HG03108 (cell line): Measurements from ENCODE around the gene PET100.

Experiments used
- ATAC-seq: cut with Tn5 transposase; IDR thresholded peaks from one replicate; pipeline ENCODE4 v1.9.1; 2021; ENCODE audit warnings: moderate library complexity; ENCODE audit not compliant: unreplicated experiment

PET100 gene, protein sequence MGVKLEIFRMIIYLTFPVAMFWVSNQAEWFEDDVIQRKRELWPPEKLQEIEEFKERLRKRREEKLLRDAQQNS

DNA sequence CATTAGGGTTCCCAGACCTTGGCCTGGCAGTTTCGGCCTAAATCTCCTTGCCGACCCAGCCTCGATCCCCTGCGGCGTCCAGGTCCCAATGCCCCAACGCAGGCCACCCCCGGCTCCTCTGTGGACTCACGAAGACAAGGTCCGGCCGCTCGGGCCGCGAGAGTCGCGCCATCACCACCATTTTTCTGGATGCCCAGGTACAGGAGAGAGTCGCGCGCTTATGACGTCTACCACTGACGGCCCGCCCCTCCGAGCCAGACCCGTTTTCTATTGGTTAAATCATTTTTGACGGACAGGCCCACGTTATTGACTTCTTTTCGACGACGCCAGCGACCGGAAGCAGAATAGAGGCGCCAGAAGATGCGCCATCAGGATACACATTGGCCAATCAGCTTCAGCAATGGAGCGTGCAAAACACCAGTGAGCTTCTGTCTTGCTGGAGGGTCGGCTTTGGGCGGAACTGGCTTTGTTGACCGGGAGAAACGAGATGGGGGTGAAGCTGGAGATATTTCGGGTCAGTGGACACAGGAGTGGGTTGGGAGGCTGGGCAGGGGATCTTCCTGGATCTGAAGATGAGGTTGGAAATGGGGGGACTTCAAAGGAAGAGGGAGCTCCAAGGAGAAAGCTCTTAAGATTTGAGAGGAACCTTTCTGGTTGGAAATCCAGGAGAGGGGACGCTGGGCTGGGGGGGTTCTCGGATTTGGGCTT is at the start of gene PET100, which contains the start of gene XAB2:
Gene PET100, plus strand, starts transcription at position 447 of the 708 bp plus-strand sequence. Its CDS starts 41 bp downstream, at position 488.
Gene XAB2, minus strand, starts transcription at position 199 of the 708 bp plus-strand sequence. Its CDS starts 18 bp downstream, at position 181.
- ATAC-seq = peak; percentile 81

DNA sequence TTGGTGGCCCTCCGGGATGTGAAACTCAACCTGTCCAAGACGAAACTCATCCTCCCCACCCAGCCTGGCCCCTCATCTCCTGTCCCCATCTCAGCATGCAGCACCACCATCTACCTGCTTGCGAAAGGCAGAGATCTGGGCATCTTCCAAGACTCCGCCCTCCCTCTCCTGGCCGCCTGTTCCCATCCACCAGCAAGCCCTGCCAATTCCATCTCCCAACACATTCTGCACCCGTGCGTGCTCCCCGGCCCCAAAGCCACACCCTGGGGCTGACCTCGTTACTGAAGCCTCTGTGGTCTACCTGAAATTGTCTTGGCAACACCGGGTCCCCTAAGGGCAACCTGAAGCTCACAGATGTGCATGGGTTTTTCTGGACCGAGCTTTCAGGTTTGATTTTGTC is 47.1 kb upstream of the PET100 start:
- ATAC-seq = no peak

DNA sequence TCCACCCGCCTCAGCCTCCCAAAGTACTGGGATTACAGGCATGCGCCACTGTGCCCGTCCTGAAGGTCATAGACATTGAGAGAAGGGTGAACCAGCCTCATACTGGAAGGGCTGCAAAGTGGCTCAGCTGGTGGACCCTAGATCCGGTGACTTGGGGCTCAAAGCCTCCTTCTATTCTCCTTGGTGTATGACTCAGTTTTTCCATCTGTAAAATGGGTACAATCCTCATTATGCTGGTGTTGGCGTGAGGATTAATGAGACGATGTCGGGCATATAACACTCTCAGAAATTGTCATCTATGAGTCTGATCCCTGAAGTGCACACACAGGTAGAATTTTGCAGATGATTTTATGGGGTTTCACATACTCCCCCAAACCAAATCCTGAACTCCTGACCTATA is 39.8 kb upstream of the PET100 start:
- ATAC-seq = no peak

DNA sequence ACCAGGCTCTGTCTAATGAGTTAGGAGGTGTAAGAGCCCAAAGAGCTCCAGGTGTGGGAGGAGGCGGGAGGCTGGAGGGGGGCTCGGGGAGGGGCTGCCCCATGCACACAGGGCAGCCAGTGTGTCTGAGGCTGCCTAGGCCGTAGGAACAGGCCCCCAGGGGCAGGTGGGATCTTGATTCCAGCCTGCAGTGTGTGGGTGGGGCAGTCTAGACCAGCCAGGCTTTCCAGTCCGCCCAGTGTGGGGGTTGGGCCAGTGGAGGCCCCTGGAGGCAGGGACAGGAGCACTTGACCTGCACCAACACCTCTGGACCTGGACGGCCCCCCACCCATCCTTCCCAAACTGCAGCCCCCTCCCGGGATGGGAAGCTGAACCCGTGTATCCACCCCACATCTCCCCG is 39.3 kb upstream of the PET100 start:
- ATAC-seq = no peak

DNA sequence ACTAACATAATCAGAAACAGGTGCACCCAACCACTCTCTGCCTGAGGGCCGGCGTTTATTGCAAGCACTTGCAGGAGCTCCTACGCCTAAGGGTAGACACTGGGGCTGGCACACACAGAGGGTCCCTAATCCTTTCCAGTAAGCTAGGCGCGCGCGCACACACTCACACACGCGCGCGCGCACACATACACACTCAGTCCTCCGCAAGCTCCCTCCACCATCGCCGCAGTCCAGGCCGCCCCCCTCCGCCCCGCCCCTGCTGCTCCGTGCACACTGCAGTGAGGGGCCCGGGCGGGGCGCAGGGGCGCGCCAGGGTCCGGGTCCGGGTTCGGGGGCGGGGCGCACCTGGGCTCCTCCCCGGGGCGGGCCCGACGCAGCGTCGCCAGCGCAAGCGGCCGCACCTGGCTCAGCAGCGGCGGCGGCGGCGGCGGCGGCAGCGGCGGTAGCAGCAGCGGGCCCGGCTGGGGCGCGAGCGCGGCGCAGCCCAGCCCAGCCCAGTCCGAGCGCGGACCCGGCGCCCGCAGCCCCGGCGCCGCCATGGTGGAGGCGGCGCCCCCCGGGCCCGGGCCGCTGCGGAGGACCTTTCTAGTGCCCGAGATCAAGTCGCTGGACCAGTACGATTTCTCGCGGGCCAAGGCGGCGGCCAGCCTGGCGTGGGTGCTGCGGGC is 34.0 kb upstream of the PET100 start, which contains the start of gene CAMSAP3:
Gene CAMSAP3, plus strand, starts transcription at position 398 of the 668 bp plus-strand sequence. Its CDS starts 140 bp downstream, at position 538.
- ATAC-seq = no peak

DNA sequence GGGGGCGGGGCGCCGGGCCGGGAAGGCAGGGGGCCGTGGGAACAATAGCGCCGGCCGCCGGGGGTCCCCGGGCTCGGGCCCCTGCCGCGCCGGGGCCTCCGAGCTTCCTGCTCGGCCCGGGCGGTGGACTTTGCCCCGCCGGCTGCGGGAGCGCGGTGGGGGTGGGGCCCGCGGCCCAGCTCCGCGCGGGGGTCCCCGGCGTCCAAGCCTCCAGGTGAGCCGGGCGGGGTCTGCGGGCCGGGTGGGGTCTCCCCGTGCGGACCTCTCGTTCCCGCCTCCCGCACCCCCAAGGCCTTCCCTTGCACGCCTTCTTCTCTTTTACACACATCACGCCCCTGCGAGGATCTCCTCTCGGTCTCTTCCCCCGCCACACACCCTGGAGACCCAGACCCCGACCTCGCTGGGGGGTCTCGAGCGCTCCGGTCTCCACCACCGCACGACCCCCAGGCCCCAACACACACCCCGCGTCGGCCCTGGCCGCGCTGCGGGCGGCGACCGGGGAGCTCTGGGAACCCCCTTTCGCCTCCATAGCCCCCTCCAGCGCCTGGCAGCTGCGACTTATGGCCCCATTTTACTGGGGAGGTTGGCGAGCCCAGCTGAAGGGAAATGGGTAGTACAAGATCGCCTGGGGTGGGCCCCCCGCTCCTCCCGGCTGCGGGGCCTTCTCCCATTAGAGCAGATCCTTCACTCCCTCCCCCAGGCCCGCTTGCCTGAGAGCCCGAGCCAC is 33.2 kb upstream of the PET100 start:
- ATAC-seq = no peak

DNA sequence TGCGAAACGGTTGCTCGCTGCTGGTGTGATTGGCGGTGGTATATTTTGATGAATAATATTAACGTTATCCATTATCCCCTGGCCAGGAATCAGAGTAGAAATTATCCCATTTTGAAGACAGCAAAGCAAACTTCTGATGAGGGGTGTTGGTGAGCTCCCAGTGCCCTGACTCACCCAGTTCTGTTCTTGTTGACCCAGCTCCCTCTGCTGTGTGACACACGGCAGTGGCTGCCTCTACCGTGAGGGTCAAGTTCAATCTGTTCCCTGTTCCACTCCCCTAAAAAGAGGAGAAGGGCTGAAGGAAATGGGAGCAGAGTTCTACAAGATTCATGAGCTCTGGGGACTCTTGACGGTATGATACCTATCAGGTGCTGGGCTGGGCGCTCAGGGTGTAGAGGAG is 31.9 kb upstream of the PET100 start:
- no peak for ATAC-seq

DNA sequence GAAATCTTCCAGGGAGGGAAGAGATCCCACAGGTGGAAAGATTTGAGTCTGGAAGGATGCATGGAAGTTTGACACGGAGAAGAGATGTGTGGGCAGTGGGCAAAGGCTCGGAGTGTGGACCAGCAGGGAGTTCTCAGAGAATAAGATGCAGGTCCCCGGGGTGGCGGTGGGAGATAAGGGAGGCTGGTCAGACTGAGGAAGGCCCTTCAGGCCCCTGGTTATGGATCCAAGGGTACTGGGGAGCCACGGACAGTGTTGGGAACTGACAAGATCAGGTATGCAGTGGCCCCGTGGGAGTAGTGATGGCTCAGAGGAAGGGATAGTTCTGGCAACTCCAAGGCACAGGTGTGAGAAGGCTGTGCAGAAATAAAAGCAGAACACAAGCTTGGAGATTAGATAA is 31.4 kb upstream of the PET100 start:
- no peak for ATAC-seq

DNA sequence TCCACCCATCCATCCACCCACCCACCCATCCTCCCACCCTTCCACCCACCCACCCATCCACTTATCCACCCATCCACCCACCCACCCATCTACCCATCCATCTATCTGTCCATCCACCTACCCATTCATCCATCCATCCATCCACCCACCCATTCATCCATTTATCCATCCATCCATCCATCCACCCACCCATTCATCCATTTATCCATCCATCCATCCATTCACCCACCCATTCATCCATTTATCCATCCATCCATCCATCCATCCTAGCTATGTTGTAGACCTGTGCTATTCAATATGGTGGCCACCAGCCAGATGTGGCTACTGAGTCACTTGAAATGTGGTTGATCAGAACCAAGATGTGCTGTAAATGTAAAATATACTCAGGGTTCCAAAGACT is 28.9 kb upstream of the PET100 start:
- no peak for ATAC-seq

DNA sequence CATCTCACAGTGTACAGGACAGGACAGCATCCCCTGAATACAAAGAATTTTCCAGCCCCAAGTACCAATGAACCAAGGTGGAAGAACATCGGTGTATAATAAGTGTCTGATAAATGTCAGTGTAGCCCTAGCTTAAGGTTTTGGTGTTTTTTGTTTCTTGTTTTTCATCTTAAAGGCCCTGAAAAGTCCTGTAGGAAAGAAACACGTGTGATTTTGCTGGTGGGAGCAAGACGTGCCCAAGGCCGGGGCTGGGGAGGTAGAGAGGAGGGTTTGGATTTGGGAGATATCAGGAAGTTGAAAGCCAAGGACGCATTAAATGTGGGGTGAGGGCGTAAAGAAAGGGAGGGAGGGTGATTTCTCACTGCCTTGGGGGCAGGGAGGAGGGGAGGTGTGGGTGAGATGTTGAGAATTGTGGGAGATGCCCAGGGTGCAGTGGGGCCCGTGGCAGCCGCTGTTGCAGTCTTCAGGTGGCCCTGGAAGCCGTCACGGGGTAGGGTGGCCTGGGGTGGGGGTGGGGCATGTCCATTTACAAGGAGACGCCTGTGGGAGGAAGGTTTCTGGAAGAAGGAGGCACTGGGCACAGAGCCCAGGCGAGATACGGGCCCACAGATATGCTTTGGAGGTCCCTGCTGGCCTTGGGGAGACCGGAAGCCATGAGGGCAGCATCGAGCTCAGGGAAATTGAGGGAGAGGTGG is 27.2 kb upstream of the PET100 start:
- no peak for ATAC-seq

DNA sequence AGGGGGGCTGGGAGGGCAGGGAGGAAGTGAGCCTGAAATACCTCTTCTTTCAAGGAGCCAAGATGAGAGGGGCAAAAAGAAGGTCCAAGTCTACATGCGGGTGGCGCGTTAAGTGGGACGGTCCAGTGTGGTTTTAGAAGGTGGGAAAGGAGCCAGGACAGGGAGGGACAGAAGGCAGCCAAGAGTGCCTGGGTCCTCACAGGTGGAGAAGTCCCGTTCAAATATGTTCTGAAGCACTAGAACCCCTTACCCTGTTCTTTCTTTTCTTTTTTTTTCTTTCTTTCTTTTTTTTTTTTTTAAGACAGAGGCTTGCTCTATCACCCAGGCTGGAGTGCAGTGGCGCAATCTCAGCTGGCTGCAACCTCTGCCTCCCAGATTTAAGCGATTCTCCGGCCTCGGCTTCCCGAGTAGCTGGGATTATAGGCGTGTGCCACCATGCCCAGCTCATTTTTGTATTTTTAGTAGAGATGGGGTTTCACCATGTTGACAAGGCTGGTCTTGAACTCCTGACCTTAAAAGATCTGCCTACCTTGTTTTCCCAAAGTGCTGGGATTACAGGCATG is 26.6 kb upstream of the PET100 start:
- no peak for ATAC-seq

DNA sequence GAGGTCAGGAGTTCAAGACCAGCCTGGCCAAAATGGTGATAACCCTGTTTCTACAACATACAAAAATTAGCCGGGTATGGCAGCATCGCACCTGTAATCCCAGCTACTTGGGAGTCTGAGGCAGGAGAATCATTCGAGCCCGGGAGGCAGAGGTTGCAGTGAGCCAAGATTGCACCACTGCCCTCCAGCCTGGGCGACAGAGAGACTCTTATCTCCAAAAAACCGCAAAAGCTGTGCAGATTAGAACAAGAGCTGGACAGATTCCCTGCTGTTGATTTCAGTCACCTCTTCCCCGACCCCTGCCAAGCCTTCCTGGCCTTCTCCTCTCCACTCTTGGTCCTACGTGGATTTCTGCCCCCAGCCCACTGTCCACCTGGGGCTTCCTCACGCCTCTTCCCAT is 25.7 kb upstream of the PET100 start:
- no peak for ATAC-seq

DNA sequence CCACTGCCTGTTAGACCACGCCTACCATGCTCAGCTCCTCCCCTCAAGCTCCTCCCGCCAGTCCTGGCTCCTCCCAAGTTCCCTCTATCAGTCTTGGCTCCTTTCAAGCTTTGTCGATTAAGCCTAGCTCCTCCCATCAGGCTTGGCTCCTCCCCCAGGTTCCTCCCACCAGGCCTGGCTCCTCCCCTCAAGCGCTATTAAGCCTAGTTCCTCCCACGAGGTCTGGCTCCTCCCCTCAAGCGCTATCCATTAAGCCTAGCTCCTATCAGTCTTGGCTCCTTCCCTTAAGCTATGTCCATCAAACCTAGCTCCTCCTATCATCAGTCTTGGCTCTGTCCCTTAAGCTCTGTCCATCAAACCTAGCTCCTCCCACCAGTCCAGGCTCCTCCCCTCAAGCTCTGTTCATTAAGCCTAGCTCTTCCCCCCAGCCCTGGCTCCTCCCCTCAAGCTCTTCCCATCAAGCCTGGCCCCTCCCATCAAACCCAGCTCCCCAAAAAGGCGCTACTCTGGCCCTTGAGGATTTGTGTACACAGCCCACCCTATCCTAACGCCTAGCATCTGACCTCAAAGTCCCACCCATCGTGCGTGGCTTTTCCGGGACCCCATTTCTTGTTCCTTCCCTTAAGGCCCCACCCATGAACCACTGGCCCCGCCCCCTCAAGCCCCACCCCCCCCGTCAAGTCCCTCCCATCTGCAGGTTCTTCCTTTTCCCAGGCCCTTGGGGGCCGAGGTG is 23.9 kb upstream of the PET100 start:
- ATAC-seq = no peak

DNA sequence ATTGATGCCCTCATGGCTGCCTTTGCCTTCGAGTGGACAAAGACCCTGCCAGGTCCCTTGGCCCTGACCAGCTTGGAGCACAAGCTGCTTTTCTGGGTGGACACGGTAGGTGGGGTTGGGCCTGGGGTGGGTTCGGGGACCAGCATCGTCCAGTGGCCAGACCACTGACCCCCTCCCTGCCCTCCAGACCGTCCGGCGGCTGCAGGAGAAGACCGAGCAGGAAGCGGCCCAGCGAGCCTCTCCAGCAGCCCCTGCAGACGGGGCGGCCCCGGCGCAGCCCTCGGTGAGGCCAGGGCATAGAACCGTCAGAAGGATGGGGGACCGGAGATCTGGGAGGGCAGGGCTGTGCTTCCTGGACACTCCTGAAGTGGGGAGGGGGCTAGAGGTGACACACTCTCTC is 23.3 kb upstream of the PET100 start:
- ATAC-seq = no peak

DNA sequence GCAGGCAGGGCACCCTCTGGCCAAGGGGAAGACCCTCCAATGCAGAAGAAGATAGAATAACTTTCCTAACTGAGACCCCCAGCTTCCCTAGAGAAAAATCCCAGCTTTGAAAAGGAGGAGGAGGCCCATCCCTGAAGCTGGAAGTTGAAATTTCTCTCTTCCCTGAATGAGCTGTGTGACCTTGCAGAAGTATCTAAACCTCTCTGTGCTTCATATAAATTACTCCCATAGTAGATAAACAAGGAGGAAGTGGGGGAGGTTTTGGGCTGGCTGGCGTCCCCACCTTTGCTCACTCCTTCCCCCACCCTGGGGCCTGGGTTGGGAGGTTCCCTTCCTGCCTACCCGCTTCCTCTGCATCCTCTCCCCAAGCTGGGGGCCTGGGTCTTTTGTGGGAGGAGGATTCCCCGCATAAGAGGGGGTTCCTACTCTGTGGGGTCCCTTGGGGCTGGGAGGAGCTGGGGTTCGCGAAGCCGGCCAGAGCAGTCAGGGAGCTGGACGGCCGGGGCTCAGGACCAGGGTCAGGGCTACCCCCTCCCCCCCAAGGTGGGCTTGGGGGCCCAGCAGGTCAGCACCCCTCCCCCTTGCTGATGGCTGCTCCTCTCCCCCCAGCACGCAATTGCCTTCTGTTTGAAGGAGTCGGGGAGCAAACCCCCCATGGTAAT is 22.2 kb upstream of the PET100 start:
- no peak for ATAC-seq

DNA sequence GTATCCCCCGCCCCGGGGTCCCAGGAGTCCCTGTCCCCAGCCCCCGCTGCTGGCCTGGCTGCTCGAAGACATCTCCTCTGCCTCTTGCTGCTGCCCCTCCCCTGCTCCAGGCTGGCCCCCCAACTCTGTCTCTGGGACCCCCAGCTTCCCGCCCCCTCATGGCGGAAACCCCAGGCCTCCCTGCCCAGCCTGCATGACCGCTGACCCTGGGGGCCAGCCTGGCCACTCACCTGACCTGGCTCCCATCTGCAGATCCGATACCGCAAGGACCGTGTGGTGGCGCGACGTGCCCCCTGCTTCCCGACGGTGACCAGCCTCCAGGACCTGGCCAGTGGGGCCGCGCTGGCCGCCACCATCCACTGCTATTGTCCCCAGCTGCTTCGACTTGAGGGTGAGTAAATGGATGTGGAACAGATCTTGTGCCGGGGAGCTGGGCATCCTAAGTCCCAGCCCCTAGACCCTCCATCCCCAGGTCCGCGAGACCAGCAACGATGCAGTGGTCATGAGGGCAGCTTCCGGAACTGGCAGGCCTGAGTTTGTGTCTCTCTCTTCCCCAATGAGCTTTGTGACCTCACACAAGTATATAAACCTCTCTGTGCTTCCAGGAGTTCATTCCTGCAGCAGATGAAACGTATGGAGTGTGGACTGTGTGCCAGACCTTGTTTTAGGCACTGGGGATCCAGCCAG is 21.6 kb upstream of the PET100 start:
- ATAC-seq = no peak

DNA sequence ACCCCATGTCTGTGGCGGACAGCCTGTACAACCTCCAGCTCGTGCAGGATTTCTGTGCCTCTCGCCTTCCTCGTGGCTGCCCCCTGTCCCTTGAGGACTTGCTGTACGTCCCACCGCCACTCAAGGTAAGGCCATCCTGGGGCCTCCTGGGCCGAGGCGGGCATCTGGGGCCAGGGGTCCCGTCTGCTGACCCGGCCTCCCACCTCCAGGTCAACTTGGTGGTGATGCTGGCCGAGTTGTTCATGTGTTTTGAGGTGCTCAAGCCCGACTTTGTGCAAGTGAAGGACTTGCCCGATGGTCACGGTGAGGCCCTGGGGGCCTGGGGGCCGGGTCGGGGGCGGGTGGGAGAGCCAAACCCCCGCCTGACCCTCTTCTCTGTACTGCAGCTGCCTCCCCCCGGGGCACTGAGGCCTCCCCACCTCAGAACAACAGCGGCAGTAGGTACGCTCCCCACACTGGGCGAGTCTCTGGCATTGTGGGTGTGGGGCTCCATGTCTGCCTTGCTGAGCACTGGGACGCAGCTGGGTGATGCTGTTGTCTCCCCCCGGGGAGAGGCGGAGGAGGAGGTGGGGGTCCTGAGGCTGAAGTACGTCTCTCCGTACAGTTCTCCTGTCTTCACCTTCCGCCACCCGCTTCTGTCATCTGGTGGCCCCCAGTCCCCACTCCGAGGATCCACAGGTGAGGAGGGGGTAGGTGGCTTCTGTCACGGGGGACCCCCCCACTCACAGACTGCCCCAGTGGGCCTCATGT is 18.9 kb upstream of the PET100 start:
- ATAC-seq = no peak
